MCF 10A (cell line): Measurements from ENCODE around the gene SH3GL3. TPM values are rescaled to one million over a fixed set of nuclear protein-coding genes. Genes with fewer than 3 reads are reported as not detected.

Experiments
- BruUV-seq: library from RNA; stranded (reverse); fragments of 400-500 nt; replicated peaks from 2 replicates; lab custom pipeline; 2021; lab: Mats Ljungman, UMichigan
- CTCF ChIA-PET: fragments of 300-600 bp; sonication (Branson Sonifier 250); formaldehyde crosslinking; extraction: SDS; loops from one replicate; lab custom pipeline; 2021; ENCODE audit warnings: antibody characterized with exemption, inconsistent platforms; lab: Yijun Ruan, JAX
- POLR2A ChIA-PET: fragments of 300-600, 350-650 bp; sonication (Branson Sonifier 250); formaldehyde crosslinking; extraction: SDS; loops from one replicate; lab custom pipeline; 2020; ENCODE audit warnings: antibody characterized with exemption, inconsistent platforms; lab: Yijun Ruan, JAX
- DNase-seq: peaks from one replicate; pipeline ENCODE4 v3.0.0-alpha.2; 2018; ENCODE audit not compliant: unreplicated experiment
- H3K27ac Mint-ChIP-seq: one replicate; pipeline ENCODE4 v1.8.0; 2022; ENCODE audit warnings: mild to moderate bottlenecking, low read depth, mixed read lengths; ENCODE audit not compliant: unreplicated experiment
- H3K27me3 Mint-ChIP-seq: one replicate; pipeline ENCODE4 v1.8.0; 2022; ENCODE audit warnings: mixed read lengths; ENCODE audit not compliant: insufficient read depth, unreplicated experiment
- H3K36me3 Mint-ChIP-seq: one replicate; pipeline ENCODE4 v1.8.0; 2022; ENCODE audit warnings: mild to moderate bottlenecking, moderate library complexity, mixed read lengths; ENCODE audit not compliant: insufficient read depth, unreplicated experiment
- H3K4me1 Mint-ChIP-seq: one replicate; pipeline ENCODE4 v1.8.0; 2022; ENCODE audit warnings: mixed read lengths; ENCODE audit not compliant: insufficient read depth, unreplicated experiment
- H3K4me3 Mint-ChIP-seq: one replicate; pipeline ENCODE4 v1.8.0; 2022; ENCODE audit warnings: mild to moderate bottlenecking, moderate library complexity, mixed read lengths; ENCODE audit not compliant: unreplicated experiment
- H3K9me3 Mint-ChIP-seq: one replicate; pipeline ENCODE4 v1.8.0; 2022; ENCODE audit warnings: mixed read lengths; ENCODE audit not compliant: unreplicated experiment
- intact Hi-C: fragments of 100-400 bp; cut with micrococcal nuclease; formaldehyde crosslinking; loops from 2 replicates; pipeline ENCODE4 v1.14.1; 2022
- total RNA-seq: library from RNA; stranded (reverse); gene quantifications from 2 replicates; pipeline ENCODE4 v1.2.3, GENCODE V29; 2022
- TF ChIP-seq, protein P1 (sequence below): fragments of 200-600 bp; IDR thresholded peaks from one replicate; pipeline ENCODE4 v1.8.0; 2022; ENCODE audit warnings: antibody characterized with exemption, mild to moderate bottlenecking; ENCODE audit not compliant: unreplicated experiment

SH3GL3 gene
- total RNA-seq, 1 experiment from 2014 or later = 0.19 TPM

DNA sequence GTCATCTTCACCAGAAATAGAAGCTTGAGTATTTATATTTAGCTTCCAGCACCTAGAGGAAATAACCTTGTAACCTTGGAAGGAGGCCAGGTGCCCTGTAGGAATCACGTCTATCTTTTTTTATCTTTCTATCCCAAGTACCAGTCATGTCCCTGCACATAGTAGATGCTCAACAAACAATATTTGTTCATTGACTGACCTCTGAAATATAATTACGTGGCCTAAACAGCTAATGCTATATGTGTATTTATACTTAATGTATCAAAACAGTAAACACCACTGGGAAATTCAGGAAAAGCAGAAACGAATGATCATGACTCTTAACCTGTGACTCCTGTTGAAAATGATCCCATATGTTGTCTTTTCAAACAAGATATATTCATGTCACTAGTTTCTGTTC is 108.9 kb downstream of the SH3GL3 start:
- no peak for DNase-seq
- no TSS peak for BruUV-seq
- H3K9me3 Mint-ChIP-seq = peaks cover 7% of the 10 kb centered on the region
- H3K27me3 Mint-ChIP-seq = no peaks in the 10 kb centered on the region
- no peaks in the 10 kb centered on the region for H3K4me1 Mint-ChIP-seq
- no peaks in the 10 kb centered on the region for H3K36me3 Mint-ChIP-seq
- ChIA-PET CTCF (interaction anchor here (1.2 to 13.0 kb wide), 4 partner anchors 10 to 307 kb away, joined by 4 to 186 read pairs (median 82); partner anchors contain the start of gene SH3GL3), POLR2A (interaction anchor here (0.8 kb wide), 1 partner anchor 109 kb away, joined by 3 read pairs; the partner anchor contains the start of gene SH3GL3)
- H3K27ac Mint-ChIP-seq = no peak overlapping the region
- TF ChIP-seq, protein P1, sequence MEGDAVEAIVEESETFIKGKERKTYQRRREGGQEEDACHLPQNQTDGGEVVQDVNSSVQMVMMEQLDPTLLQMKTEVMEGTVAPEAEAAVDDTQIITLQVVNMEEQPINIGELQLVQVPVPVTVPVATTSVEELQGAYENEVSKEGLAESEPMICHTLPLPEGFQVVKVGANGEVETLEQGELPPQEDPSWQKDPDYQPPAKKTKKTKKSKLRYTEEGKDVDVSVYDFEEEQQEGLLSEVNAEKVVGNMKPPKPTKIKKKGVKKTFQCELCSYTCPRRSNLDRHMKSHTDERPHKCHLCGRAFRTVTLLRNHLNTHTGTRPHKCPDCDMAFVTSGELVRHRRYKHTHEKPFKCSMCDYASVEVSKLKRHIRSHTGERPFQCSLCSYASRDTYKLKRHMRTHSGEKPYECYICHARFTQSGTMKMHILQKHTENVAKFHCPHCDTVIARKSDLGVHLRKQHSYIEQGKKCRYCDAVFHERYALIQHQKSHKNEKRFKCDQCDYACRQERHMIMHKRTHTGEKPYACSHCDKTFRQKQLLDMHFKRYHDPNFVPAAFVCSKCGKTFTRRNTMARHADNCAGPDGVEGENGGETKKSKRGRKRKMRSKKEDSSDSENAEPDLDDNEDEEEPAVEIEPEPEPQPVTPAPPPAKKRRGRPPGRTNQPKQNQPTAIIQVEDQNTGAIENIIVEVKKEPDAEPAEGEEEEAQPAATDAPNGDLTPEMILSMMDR = no peak
- no peak overlapping the region for H3K4me3 Mint-ChIP-seq
- intact Hi-C loops = loop anchor here (5.0 kb wide), 1 partner anchor 174 kb away; no protein-coding TSS in a partner anchor

DNA sequence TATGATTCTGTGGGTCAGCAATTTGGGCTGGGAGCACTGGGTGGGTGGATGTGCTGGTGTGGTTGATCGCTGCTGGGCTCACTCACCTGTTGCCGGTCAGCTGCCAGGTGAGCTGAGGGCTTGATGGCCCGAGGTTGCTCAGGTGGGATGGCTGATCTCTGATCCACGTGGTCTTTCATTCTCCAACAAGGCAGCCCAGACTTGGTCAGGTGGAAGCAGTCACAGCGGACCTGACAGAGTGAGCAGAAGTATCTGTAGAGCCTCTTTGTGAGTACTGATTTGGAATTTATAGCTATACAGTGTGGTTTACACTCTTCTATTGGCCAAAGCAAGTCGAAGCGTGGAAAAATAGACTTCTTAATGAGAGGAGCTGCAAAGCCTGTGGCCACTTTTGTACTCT is 109.6 kb downstream of the SH3GL3 start:
- Mint-ChIP-seq H3K36me3 (no peaks in the 10 kb centered on the region), H3K4me3 (no peak overlapping the region), H3K27me3 (no peaks in the 10 kb centered on the region), H3K27ac (no peak overlapping the region), H3K4me1 (peaks cover 6% of the 10 kb centered on the region), H3K9me3 (peaks cover 7% of the 10 kb centered on the region)
- DNase-seq = no peak
- TF ChIP-seq, protein P1 = no peak
- no TSS peak for BruUV-seq
- ChIA-PET POLR2A (no interaction called here), CTCF (interaction anchor here (1.1 to 13.0 kb wide), 5 partner anchors 110 to 478 kb away, joined by 3 to 186 read pairs (median 82); partner anchors contain the start of gene SH3GL3)
- intact Hi-C loops = loop anchor here (5.0 kb wide), 1 partner anchor 174 kb away; no protein-coding TSS in a partner anchor

DNA sequence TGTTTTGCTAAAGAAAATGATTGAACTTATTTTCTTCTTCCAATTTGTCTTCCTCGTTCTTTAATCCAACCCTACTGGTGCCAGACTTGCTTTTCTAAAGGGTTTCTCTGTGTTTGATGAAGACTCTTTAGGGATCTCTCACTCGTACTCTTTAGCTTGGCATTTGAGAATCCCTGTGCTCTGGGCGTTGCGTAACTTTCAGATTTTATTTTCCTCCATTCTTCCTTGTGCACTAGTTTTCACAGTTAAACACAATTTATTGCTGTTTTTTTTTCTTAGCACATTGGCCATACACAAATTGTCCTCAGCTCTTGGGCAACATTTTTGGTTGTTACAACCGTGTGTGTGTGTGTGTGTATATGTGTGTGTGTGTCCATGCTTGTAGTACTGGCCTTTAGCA is 111.0 kb downstream of the SH3GL3 start:
- H3K27me3 Mint-ChIP-seq = no peaks in the 10 kb centered on the region
- peaks cover 7% of the 10 kb centered on the region for H3K9me3 Mint-ChIP-seq
- no TSS peak for BruUV-seq
- DNase-seq = no peak
- H3K27ac Mint-ChIP-seq = no peak overlapping the region
- intact Hi-C loops = loop anchor here (2.0 to 5.0 kb wide), 2 partner anchors 176 to 547 kb away; partner anchors contain the start of gene C15orf40
- H3K4me3 Mint-ChIP-seq = no peak overlapping the region
- ChIA-PET POLR2A (interaction anchor here (0.7 kb wide), 1 partner anchor 257 kb away, joined by 3 read pairs; no protein-coding TSS in a partner anchor), CTCF (interaction anchor here (0.6 to 13.0 kb wide), 9 partner anchors 9 to 924 kb away, joined by 3 to 186 read pairs (median 5); partner anchors contain the start of gene SH3GL3)
- H3K4me1 Mint-ChIP-seq = peaks cover 6% of the 10 kb centered on the region
- TF ChIP-seq, protein P1 = no peak
- no peaks in the 10 kb centered on the region for H3K36me3 Mint-ChIP-seq

DNA sequence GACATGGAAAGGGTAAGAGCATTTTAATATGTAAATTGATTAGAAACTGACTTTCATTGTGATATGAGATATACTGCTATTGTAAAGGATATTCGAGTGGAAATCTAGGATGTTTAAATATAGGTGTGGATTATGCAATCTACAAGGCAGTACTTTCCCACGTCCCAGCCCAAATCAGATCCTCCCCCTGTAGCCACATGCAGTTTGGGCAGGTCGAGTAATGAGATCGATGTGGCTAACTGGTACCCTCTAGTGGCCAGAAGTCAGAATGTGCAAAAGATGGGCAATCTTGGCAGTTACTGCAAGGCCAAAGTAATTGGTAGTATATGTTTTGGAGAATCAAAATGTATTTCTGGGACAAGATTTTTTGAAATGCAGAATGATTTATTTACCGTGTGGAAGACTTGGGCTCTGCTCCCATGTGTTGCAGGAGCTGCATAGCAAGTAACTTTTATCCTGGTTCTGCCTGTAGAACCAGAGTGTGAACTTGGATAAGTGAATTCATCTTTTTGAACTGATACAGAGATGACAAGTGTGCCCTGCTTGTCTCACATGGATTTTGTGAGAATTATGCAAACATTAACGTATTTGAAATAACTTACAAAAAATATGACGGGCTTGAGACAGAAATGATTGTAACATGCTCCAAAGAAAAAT is 112.3 kb downstream of the SH3GL3 start:
- Mint-ChIP-seq H3K4me1 (peaks cover 6% of the 10 kb centered on the region), H3K9me3 (peaks cover 7% of the 10 kb centered on the region), H3K27me3 (no peaks in the 10 kb centered on the region), H3K27ac (no peak overlapping the region), H3K36me3 (no peaks in the 10 kb centered on the region), H3K4me3 (no peak overlapping the region)
- TF ChIP-seq, protein P1 = peak; percentile 79
- ChIA-PET POLR2A (interaction anchor here (0.6 to 1.4 kb wide), 2 partner anchors 311 to 314 kb away, joined by 3 to 10 read pairs; no protein-coding TSS in a partner anchor), CTCF (interaction anchor here (0.6 to 13.0 kb wide), 22 partner anchors 8 to 548 kb away, joined by 3 to 186 read pairs (median 4); partner anchors contain the start of genes C15orf40 and SH3GL3)
- intact Hi-C loops = loop anchor here (1.0 to 5.0 kb wide), 5 partner anchors 112 to 549 kb away; partner anchors contain the start of genes C15orf40 and SH3GL3
- peak; percentile 88 for DNase-seq
- no TSS peak for BruUV-seq
